ENCODE data around the gene AGBL4. TPM values are rescaled to one million over a fixed set of nuclear protein-coding genes. Genes with fewer than 3 reads are reported as not detected.

Gene AGBL4
- total and polyA plus RNA-seq, 2 of the 4 experiments (the other 2 are of a cell fraction): not detected

GRCh38 chr1:48903291-48903690 lies 1120.5 kb downstream of the AGBL4 start:
- CTCF ChIA-PET: no interaction called here
- POLR2A ChIA-PET (ENCODE audit: unreplicated experiment): no interaction called here
- BruUV-seq (replicated peaks): no TSS peak

More at GRCh38 chr1:48903291-48903690, 1120.5 kb downstream of the AGBL4 start:
- WGBS, 2 experiments (ENCODE audit: extremely low coverage in 2 of 2, insufficient read length in 1 of 2): no CpG with 5 or more reads among the region's 1 CpG
- H3K4me3 ChIP-seq (ENCODE audit: insufficient read depth, low read depth, low read length): no peak overlapping the region
- intact Hi-C loops (cut with micrococcal nuclease): no loop called here
- in situ Hi-C loops (cut with MboI; ENCODE audit: low sequenced_read_pairs): no loop called here
- DNase-seq (no peak), ATAC-seq (ENCODE audit: low read depth) (no peak)
- H3K79me1 ChIP-seq (ENCODE audit: low read depth in 1 of 2, low read length in 2 of 2): no peaks in the 10 kb centered on the region
- no peak overlapping the region for H2BK120ac ChIP-seq (ENCODE audit: low read depth, low read length)
- dilution Hi-C loops (cut with HindIII; ENCODE audit: low sequenced_read_pairs, unreplicated experiment): no loop called here
- no peak overlapping the region for H2AFZ ChIP-seq (replicated peaks; ENCODE audit: low read length, poor library complexity)
- TF ChIP-seq, protein P1, sequence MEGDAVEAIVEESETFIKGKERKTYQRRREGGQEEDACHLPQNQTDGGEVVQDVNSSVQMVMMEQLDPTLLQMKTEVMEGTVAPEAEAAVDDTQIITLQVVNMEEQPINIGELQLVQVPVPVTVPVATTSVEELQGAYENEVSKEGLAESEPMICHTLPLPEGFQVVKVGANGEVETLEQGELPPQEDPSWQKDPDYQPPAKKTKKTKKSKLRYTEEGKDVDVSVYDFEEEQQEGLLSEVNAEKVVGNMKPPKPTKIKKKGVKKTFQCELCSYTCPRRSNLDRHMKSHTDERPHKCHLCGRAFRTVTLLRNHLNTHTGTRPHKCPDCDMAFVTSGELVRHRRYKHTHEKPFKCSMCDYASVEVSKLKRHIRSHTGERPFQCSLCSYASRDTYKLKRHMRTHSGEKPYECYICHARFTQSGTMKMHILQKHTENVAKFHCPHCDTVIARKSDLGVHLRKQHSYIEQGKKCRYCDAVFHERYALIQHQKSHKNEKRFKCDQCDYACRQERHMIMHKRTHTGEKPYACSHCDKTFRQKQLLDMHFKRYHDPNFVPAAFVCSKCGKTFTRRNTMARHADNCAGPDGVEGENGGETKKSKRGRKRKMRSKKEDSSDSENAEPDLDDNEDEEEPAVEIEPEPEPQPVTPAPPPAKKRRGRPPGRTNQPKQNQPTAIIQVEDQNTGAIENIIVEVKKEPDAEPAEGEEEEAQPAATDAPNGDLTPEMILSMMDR (conservative IDR thresholded peaks at IDR 0.05; ENCODE audit: low read depth, low read length): no peak
- TF ChIP-seq MAZ (IDR thresholded peaks at IDR 0.05; ENCODE audit: borderline replicate concordance, low read depth, low read length): no peak
- no peak for TF ChIP-seq BHLHE40 (IDR thresholded peaks at IDR 0.05; ENCODE audit: low read depth, low read length)
- TF ChIP-seq USF2 (IDR thresholded peaks at IDR 0.05; ENCODE audit: low read depth, low read length): no peak
- no peak for TF ChIP-seq RCOR1 (IDR thresholded peaks at IDR 0.05; ENCODE audit: insufficient replicate concordance, low read length)
- no peaks in the 10 kb centered on the region for H3K27me3 ChIP-seq (ENCODE audit: control insufficient read depth, insufficient read depth, low read length)
- no peak overlapping the region for H3K4ac ChIP-seq (ENCODE audit: low read depth, low read length)
- no peaks in the 10 kb centered on the region for H3K9me1 ChIP-seq (ENCODE audit: insufficient read depth, low read length)
- H3K23ac ChIP-seq (ENCODE audit: low read depth, low read length): no peak overlapping the region
- H3K27ac ChIP-seq (ENCODE audit: insufficient read depth, low read length): no peak overlapping the region
- H3K18ac ChIP-seq (ENCODE audit: low read depth, low read length): no peak overlapping the region
- H4K91ac ChIP-seq (ENCODE audit: insufficient read depth, low read depth, low read length): no peak overlapping the region
- no peak overlapping the region for H2AK9ac ChIP-seq (replicated peaks; ENCODE audit: low read depth, low read length, poor library complexity)
- no peak overlapping the region for H2BK20ac ChIP-seq (ENCODE audit: low read depth, low read length)
- no peaks in the 10 kb centered on the region for H3K4me1 ChIP-seq (ENCODE audit: control insufficient read depth, insufficient read depth, low read length)
- no peak overlapping the region for H4K8ac ChIP-seq (ENCODE audit: low read depth in 2 of 2, low read length in 2 of 2)
- H2AK5ac ChIP-seq (ENCODE audit: low read depth, low read length): no peak overlapping the region
- H3K14ac ChIP-seq (replicated peaks; ENCODE audit: low read depth, low read length): no peak overlapping the region
- H4K5ac ChIP-seq (ENCODE audit: low read depth, low read length): no peak overlapping the region
- no peak overlapping the region for H3K9ac ChIP-seq (ENCODE audit: low read depth, low read length)
- H4K20me1 ChIP-seq (ENCODE audit: insufficient read depth, low read length): no peaks in the 10 kb centered on the region
- no peaks in the 10 kb centered on the region for H3K36me3 ChIP-seq (ENCODE audit: control insufficient read depth, insufficient read depth, low read length)
- H2BK15ac ChIP-seq (ENCODE audit: low read depth, low read length): no peak overlapping the region
- no peak overlapping the region for H3K56ac ChIP-seq (ENCODE audit: extremely low read depth, insufficient read depth, low read length)
- H2BK5ac ChIP-seq (ENCODE audit: low read depth, low read length, poor library complexity, severe bottlenecking): no peak overlapping the region
- H3K4me2 ChIP-seq (ENCODE audit: low read depth, low read length): no peak overlapping the region
- H3K9me3 ChIP-seq (ENCODE audit: control insufficient read depth, insufficient read depth, low read length): peaks cover 6% of the 10 kb centered on the region
